Activated gamma-delta T cell treated with Interleukin-2 at 50 U/mL for 16 hours (primary cell): Measurements from ENCODE around the gene KCNMB3.
"Not testable (repeated sequence)": the region's sequence is repeated elsewhere in the genome, so short reads cannot be mapped to it uniquely, and the experiment has no call there.

Experiments
- DNase-seq: peaks from one replicate; pipeline ENCODE4 v3.0.0-alpha.2; 2020

Gene KCNMB3, protein sequence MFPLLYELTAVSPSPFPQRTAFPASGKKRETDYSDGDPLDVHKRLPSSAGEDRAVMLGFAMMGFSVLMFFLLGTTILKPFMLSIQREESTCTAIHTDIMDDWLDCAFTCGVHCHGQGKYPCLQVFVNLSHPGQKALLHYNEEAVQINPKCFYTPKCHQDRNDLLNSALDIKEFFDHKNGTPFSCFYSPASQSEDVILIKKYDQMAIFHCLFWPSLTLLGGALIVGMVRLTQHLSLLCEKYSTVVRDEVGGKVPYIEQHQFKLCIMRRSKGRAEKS

DNA sequence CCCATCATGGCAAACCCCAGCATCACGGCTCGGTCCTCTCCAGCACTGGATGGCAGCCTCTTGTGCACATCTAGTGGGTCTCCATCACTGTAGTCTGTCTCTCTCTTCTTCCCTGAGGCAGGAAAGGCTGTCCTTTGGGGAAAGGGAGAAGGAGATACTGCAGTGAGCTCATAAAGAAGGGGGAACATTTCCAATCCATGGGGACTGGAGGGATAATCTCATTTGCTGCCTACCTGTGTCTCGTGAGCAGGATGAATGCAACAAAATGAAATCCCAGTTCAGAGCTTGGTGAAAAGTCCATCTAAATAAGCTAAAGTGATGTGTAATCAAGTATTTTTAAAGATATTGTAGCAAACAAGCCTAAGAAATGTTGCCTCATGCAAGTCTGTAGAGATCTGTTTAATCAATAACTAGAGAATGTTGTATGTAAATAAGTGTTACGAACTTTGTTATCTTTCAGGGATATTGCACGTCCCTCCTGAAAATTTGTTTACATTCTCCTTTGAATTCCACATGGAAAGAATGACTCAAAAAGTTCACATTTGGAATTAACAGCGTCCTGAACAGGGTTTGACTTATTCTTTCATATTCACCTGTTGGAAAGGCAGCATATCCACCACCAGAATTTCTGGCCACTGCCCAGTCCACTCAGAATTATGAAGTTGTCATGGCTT lies at the start of gene KCNMB3:
Gene KCNMB3, minus strand, starts transcription at position 312 of the 674 bp plus-strand sequence. Its CDS starts 124 bp downstream, at position 188.
- DNase-seq = no peak

DNA sequence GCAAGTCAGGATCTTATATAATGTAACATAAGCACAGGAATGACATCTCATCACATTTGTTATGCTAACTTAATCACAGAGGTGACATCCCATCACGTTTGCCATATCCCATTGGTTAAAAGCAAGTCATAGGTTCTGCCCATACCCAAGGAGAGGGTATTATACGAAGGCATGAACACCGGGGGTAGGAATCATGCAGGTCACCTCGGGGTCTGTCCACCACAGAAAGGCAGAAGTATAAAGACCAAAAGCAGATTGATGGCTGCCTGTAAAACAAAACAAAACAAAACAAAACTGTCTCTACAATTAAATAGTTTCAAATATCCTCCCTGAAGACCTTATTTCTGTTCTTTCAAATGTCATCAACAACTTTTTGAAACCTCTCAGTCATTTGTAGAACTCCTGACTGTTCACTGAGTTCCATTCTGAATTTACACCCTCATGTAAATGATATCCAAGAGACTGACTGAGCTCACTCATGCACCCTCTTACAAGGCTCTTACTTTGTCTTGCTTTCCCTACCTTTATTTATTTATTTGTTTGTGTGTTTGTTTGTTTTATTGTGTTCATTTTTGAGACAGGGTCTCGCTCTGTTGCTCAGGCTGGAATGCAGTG lies 49.2 kb upstream of the KCNMB3 start:
- DNase-seq = no peak

GRCh38 chr3:179299316-179299715 lies 48.4 kb upstream of the KCNMB3 start:
- no peak for DNase-seq

DNA sequence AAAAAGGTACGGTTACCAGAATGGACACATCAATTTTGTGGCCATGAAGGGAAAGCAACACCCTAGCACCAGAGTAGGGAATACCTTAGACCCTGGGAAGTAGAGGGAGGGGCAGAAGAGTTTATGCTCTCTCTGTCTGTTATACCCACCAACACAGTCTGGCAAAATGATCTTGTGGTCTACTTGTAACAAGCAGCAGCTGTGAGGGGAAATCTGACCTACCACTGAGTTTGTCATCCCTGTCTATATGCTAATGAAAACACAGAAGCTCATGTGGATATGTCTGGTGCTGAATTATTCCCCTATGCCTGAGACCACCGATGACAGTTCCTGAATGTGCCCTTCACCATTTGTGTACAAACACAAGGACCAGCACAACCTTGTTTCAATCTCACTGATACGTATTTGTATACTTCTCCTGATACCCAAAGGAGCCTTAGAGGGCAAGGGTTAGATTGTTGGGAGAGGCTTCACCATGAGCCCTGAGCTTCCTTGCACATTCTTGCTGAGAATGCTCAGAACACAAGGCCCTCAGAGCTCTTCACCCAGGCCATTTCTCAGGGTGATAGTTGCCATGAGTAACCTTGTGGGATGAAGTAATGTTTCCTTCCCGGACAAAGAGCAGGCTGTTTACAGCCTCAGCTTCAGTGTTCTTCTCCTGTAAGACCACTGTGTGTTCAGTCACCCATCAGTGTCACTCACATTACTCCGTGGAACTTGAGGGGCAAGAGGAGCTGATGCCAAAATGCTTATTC lies 47.2 kb upstream of the KCNMB3 start:
- no peak for DNase-seq

DNA sequence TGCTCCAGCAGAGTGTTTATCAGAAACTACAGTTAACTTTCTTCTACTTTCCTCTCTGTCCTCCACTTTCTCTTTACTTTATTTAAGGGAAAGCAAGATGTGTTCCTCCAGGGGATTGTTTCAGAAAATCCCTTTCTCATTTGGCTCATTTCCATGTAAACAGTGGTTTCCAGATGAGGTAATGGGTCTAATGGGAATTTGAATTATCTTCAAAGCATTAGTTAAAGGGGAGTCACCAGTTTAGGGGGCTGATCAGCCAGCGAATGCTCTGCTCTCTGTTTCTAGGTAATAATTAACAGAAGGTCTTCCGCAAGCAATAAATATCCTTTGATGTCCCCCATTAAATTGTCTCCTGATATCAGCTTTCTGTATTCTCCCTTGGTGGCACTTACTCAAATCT lies 41.5 kb upstream of the KCNMB3 start:
- DNase-seq = no peak

DNA sequence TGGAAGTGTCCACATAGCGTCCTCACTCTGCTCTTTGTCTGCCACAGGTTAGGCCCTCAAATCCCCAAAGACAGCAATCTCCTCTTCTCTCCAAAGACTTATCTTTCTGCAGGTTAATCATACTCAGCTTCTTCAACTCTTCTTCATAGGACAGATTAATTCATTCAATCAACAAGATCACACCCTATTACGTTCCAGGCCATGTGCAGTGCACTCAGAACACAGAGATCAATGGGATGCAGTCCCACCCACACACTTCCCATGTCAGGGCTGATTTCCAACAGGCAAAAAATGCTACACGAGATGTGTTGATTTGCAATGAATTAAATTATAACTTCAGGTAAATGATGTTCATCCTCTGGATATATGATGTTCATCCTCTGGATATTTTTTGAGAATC lies 38.4 kb upstream of the KCNMB3 start:
- no peak for DNase-seq

GRCh38 chr3:179288845-179289244 lies 37.9 kb upstream of the KCNMB3 start:
- no peak for DNase-seq

DNA sequence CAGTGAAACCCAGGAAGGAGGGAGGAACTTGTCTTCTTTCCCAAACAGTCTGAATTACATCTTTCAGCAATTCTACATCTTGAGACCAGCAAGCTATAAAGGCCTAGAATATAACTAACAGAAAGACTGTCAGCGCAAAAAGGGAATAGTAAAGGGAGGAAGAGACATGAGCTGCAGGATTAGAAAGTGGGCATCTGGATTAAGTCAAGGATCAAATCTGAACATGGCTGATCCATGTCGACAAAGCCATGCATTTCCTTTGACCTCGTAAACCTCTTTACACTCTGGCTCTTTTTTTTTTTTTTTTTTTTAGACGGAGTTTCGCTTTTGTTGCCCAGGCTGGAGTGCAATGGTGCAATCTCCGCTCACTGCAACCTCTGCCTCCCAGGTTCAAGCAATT lies 35.4 kb upstream of the KCNMB3 start:
- DNase-seq = no peak

DNA sequence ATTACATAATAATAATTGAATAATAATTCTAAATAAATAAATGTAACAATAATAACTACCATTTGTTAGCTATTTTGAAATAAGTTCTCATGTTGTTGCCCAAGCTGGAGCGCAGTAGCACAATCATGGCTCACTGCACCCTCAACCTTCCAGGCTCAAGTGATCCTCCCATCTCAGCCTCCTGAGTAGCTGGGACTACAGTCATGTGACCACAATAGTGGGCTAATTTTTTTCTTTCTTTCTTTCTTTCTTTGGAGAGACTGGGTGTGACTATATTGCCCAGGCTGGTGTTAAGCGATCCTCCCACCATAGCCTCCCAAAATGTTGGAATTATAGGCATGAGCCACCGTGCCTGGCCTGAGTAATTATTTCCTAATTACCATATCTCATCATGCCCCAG lies 30.9 kb upstream of the KCNMB3 start:
- no peak for DNase-seq

GRCh38 chr3:179279837-179280236 lies 28.9 kb upstream of the KCNMB3 start:
- no peak for DNase-seq

- DNase-seq = no peak
Measured at GRCh38 chr3:179278932-179279693, 28.2 kb upstream of the KCNMB3 start.

GRCh38 chr3:179278151-179278550 lies 27.2 kb upstream of the KCNMB3 start:
- no peak for DNase-seq

DNA sequence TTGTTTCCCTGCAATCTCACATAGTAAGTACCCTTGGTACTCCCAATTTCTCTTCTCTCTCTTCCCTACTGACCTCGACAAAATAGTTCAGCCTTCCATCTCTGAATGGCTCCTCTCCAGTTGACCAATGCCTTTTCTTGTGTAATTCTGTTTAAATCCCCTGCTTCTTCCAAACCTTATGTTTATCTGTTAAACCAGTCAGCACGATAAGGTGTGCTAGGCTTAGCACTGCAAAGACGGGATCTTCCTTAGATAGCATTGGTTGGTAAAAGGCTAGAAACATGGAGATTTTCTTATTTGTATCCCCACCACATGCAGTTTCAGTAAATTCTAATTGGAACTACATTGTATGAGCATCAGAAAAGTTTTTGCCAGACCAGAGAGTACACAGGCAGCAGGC lies 25.8 kb upstream of the KCNMB3 start:
- no peak for DNase-seq

DNA sequence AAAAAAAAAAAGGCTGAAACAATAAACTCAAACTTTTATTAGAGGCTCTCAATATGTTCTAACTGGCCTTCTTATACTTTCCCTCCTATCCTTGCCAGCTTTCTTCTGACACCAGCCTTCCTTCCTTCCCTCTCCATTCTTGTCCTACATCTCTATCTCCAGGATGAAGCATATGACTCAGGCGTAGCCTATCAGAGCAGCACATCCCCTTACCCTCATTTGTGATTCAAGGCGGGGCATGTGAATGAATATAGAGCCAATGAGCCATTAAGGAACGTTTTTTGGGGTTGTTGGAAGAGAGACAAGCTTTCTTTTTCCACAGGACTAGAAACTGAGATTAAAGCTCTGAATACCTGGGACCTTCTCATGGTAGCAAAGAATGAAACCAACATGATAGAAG lies 25.1 kb upstream of the KCNMB3 start:
- DNase-seq = no peak

- DNase-seq = not testable (repeated sequence)
Measured at GRCh38 chr3:179274434-179274833, 23.5 kb upstream of the KCNMB3 start.

- no peak for DNase-seq
Measured at GRCh38 chr3:179272385-179272784, 21.5 kb upstream of the KCNMB3 start.

GRCh38 chr3:179269152-179269707 lies 18.3 kb upstream of the KCNMB3 start:
- no peak for DNase-seq

DNA sequence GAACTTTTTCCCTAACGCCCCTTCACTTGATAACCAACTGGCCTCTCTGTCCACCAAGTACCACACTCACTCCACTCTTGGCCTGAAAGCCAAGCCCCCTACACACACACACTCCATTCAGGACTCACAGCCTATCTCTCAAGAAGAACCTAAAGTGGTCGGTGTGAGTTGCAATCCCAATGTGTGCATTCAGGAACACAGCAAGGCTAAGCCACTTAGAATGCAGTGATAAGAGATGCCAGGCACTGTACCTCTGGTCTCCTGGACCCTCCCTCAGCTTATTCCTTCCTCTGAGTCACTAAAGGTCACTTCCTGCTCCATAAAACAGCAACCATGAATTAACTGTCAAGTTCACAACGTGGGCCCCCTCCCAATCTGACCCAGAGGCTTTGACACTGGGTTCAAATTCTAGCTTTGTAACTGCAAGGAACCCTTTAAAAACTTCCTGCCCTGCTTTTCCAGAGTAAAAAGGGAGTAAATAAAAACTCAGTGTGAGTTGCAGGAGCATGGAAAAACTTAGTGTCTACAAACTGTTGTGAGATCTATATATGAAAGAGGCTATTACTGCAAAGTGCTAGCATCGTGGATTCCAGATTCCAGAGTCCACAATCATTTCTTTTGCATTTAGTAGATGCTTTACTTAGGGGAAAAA lies 17.6 kb upstream of the KCNMB3 start:
- no peak for DNase-seq

- DNase-seq = no peak
Measured at GRCh38 chr3:179266701-179267211, 15.8 kb upstream of the KCNMB3 start.

- DNase-seq = no peak
Measured at GRCh38 chr3:179265875-179266274, 15.0 kb upstream of the KCNMB3 start.

DNA sequence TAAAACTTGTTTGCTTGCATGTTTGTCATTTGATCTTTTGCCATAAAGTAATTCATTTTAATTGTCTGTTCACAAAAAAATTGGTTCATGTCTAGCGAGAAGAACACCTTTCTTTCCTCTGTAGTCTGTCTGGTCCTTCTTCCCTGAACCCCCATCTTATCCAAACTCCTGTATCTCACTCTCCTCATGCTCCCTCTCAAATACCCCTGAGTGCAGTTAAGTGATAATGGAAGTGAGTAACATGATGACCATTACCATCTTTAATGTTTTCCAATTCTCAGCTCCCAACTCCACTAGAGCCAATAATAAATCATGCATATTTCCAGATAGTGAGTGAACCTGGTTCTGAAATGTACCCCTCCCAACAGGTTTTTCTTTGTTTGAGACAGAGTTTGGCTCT lies 14.2 kb upstream of the KCNMB3 start:
- no peak for DNase-seq

DNA sequence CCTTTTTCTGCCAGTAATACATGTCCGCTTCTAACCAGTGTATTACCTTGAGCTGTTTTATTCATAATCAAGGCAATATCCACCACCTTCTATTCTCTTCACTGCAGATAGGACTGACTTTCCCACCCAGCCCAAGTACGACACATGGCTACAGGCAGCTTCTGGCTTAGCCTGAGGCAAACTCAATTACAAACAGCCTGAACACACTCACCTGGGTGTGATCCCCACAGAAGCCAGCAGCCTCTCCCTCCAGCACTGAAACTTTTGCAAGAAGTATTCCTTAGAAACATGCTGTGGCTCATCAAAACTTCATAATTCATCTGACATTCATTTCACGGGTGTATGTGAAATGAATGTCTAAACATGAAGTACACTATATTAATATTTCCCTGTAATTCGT lies 13.5 kb upstream of the KCNMB3 start:
- no peak for DNase-seq
